Astrocyte of the hippocampus (primary cell): ENCODE data around the gene HPCAL4.

ENCODE experiments used
- DNase-seq: peaks from one replicate; pipeline ENCODE4 v3.0.0; 2011; ENCODE audit warnings: low read depth, low spot score

HPCAL4 gene

DNA sequence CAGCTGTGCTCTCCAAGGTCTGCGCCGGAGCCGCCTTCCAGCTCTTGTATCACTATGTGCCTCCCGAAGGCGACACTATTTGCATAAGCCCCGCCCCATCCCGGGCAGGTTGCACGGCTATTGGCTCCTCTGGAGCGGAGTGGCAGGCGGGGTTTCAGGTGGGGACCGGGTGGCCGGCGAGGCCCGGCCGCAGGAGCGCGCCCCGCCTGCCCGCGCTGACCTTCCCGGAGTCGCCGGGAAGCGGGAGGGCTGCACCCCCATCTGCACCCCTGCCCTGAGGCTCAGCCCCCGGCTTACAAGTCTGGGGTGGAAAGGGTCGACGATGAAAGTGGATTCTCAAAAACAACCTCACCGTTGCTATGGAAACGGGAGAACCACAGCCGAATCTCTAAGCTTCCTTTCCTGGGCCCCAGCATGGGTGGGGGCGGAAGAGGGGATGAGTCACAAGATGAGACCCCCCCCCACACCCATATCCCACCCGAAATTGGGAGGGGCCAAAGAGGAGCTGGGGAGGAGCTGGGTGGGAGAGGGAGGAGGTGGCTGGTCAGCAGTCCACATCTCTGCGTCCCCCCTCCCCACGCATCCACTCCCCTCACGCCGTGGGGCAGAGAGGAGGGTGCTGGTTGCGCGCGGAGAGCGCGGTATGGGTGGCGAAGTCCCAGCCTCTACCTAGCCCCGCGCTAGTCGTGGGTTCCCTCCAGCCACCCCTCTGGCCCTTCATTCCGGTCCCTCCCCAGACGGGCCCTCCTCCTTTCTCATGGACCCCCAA lies at the start of gene HPCAL4:
Gene HPCAL4, minus strand, starts transcription at position 51 of the 769 bp plus-strand sequence. CDS start 6,830 bp downstream, outside the sequence.
- DNase-seq: peak; percentile 90

DNA sequence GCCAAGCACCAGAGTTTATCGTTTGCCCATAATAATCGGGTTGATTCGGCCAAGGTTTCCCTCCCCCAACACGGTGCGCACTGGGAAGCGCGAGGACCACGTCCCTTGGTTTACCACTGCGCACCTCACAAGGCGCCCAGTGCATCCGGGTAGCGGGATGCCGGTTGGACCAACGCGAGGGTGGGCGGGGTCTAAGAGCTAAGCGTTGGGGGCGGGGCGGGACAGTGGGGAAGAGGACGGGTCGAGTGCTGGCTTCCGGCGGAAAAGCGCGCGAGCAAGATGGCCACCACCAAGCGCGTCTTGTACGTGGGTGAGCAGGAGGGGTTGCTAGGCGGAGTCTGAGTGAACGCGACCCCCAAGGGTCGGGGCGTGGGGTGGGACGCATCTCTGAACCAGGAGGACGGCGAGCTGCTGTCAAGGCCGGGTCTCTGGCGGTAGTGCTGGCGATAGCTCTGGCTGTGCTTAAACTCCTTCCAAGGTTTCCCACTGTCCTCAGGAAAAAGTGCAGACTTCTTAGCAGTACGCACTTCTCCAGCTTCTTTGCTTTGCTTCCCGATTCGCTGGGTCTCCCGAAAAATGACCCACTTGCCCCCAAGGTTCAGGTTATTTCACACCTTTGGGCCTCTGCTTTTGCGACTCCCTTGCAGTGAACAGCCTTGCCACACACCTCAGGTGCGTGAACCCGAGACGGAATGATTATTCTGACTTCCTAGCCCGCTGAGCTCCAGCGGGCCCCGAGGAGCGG lies 47.6 kb upstream of the HPCAL4 start, which contains the start of gene PPIE:
Gene PPIE, plus strand, starts transcription at position 261 of the 745 bp plus-strand sequence. Its CDS starts 19 bp downstream, at position 280.
- DNase-seq: peak; percentile 95

- DNase-seq: peak; percentile 11
These were observed 46.4 kb upstream of the HPCAL4 start for GRCh38 chr1:39737546-39738169.

GRCh38 chr1:39735731-39736130 lies 44.5 kb upstream of the HPCAL4 start:
- DNase-seq: peak; percentile 20

GRCh38 chr1:39733161-39733560 lies 41.9 kb upstream of the HPCAL4 start:
- DNase-seq: peak; percentile 31

- peak; percentile 8 for DNase-seq
These were observed 41.5 kb upstream of the HPCAL4 start for GRCh38 chr1:39732730-39733129.

GRCh38 chr1:39729842-39730241 lies 38.6 kb upstream of the HPCAL4 start:
- DNase-seq: no peak

DNA sequence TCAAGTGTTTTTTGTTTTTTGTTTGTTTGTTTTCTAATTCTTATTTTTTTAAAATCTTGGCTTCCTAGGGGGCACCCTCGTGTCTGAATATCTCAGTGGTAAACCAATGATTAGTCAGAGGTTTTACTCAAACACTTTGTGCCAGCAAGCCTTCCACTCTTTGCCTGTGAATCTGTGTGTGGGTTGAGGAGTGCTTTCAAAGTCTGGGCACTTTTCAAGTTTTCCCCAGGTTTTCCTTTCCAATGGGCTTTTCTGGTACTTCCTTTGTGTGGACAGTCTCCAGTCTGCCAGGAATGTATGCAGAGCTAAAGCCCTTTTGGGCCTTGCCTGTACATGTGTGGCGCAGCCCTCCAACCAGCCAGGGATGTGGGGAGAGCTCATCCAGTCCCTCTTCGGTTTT lies 37.8 kb upstream of the HPCAL4 start:
- DNase-seq: peak; percentile 52

GRCh38 chr1:39727932-39728317 lies 36.7 kb upstream of the HPCAL4 start:
- no peak for DNase-seq

DNA sequence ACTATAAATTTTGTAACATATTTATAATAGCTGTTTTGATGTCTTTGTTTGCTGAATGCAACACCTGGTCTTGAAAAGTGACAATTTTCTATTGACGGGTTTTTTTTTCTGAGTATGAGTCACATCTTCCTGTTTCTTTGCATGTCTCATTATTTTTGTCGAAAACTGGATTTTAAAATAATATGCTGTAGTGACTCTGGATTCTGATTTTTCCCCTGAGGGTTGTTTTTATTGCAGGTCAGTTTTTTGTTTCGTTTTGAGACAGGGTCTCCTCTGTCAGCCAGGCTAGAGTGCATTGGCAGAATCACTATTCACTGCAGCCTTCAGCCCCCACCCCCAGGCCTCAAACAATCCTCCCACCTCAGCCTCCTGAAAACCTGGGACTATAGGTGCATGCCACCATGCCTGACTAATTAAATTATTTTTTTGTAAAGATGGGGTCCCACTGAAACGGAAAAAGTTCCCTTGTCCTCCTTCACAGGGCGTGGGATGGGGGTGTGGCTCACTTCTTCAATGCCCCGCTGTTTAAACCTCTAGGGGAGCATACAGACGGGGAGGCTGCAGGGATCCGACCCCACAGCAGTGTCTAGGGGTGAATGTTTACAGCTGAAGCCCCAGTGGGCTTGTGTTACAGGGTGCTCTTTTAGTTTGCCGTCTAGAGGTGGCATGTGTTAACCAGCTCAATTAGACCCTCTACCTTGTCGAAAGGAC lies 36.1 kb upstream of the HPCAL4 start:
- no peak for DNase-seq

GRCh38 chr1:39726600-39726999 lies 35.4 kb upstream of the HPCAL4 start:
- no peak for DNase-seq

GRCh38 chr1:39722495-39722894 lies 31.3 kb upstream of the HPCAL4 start:
- no peak for DNase-seq

GRCh38 chr1:39721664-39722063 lies 30.4 kb upstream of the HPCAL4 start:
- no peak for DNase-seq

- peak; percentile 72 for DNase-seq
These were observed 29.1 kb upstream of the HPCAL4 start for GRCh38 chr1:39720094-39720999.

DNA sequence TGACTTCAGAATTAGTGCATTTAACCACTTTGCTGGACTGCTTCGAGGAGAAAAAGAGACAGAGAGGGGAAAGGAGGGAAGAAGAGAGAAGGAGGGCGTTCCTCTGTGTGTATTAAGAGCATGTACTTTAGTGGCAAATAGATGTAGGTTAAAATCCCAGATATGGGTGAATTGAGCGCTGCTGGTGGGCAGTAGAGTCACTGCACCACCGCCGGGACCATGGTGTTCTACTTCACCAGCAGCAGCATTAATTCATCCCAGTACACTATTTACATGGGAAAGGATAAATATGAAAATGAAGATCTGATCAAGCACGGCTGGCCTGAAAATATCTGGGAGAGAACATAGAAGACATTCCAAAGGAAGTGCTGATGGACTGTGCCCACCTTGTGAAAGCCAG lies 26.6 kb upstream of the HPCAL4 start:
- no peak for DNase-seq

DNA sequence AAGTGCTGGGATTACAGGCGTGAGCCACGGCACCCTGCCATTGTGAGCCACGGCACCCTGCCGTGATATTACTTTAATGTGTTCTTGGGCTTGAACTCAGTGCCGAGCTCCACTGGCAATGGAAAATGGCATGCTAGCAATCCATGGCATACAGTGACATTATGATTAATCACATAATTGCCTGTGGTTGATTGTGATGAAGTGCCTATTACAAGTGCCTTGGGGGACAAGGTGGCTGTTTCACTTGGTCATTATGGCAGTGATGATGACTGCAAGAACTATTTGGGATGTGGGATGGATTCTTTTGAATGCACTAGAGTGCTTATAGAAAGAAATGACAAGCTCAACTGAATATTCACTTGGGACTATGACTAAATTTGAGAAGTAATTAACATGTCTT lies 22.3 kb upstream of the HPCAL4 start:
- DNase-seq: no peak

DNA sequence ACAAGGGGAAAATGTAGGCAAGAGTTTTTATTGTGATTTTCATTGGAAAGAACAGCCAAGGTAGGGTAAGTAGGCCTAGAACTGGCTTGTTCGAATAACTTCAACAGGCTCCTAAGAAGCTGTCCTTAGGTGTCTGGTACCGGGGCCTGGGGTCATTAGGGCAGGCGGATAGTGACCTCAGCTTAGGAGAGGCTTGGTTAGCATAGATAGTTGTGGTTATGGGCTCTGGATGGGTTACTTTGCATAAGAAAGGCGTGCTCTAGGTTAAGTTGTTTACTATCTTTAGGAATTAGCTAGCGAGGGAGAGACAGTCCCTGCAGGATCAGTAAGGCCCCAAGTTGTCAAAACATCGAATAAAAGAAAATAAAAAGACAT lies 20.7 kb upstream of the HPCAL4 start:
- DNase-seq: no peak

DNA sequence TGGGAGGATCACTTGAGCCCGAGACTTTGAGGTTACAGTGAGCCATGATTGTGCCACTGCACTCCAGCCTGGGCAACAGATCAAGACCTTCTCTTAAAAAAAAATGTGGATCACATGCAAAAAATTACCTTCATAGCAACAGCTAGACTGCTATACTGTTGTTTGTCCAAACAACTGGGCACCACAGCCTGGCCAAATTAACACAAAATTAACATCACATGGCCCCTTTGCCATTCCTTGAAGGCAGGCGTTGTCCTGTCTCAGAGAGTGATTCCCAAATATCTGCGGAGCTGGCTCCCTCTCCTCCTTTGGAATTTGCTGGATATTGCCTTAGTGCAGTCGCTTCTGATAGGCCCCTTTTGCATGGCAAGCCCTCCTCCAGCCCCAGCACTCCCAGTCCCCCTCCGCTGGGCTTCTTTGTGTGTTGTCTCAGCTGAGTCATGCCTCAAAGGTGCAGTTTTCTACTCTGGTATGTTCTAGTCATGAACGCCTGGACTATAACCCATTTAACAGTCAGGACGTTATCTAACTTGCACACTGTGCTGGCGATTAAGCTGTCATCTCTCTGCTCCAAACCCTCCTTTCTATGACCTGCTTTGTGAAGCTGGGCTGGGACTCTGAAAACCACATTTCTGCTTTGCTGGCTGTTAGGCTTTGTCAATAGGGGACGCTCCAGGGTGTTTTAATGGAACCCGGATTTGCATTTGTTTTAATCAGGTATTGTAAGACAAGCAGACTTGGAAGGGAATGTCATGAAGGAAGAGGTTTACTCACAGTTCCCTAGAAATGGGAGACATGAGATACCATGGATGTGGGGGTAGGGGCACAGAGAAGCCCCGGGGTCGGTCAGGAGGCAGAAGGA lies 20.1 kb upstream of the HPCAL4 start:
- peak; percentile 60 for DNase-seq

- no peak for DNase-seq
These were observed 16.3 kb upstream of the HPCAL4 start for GRCh38 chr1:39707506-39707905.

DNA sequence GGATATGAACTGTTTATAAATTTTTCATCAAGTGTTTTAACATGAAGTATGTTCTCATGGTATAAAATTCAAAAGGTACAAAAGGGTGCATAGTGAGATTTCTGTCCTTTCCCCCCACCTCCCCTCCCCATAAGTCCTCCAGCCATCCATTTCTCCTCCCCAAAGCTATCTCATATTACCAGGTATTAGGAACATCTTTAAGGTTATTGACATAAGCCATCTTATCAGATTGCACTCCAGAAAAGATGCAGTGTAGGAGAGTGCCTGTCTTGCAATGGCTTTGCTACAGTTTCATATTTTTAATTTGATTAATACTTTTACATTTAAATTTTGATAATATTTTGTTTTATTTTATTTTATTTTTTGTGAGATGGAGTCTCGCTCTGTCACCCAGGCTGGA lies 13.5 kb upstream of the HPCAL4 start:
- no peak for DNase-seq
